Amniotic epithelial cell (primary cell): ENCODE measurements around the gene ATOSB.
A peak's percentile ranks its signal among the peaks of the same experiment; 100 is the strongest.

ENCODE experiments used
- DNase-seq: peaks from one replicate; pipeline ENCODE4 v3.0.0-alpha.2; 2010; ENCODE audit warnings: low read depth

The ATOSB gene

DNA sequence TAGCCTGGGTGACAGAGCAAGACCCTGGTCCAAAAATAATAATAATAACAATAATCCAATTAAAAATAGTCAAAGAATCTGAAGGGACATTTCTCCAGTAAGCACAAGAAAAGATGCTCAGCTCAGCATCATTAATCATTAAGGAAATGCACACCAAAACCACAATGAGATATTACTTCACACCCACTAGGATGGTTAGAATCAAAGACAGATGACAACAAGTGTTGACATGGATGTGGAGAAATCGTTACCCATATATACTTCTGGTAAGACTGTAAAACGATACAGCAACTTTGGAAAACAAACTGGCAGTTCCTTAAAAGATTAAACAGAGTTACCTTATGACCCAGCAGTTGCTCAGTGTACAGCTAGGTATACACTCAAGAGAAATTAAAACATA is 30.6 kb downstream of the ATOSB start:
- DNase-seq, result no peak

DNA sequence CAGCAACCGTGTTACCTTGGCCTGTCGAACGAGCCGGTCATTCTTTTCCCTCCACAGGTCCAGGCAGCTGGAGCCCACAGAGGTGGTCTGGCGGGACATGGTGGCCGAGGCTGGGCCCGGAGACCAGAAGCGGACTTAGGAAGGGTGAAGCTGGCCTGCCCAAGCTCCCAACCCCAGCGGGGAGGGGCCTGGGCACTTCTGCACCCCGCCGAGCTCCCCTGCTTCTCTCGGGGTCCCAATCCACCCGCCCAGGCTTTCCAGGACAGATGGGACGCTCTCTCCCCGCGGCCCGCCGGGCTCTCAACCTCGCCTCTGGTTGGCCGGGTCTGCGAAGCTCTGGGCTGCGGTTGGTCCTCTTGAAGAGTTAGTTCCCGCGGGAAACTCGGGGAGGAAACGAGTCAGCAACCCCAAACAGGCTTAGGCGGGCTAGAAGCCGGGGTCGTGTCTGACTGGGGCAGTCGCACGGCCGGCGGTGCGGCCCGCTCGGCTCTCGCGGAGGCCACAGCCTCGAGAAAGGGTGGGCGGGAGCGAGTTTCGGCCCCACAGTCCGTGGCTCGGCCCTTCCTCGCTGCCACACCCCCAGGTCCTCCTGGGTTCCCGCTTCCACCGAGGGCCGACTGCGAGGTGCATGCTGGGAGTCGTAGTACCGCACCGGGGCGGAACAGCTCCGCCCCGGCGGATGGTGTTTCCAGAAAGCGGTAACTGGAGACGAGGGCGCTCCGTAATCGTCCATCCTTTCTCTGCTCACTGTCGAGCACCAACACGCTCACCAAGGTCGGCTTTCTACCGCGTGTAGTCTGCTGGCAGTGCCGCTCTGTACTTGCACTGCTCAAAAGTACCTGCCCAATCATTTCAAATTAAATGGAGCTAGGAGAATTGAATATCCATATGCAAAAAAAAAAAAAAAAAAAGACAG is 36.0 kb downstream of the ATOSB start, which contains the start of gene FANCG:
FANCG (minus strand) TSS at position 517 of the 916 bp plus-strand sequence; CDS start at position 99, 418 bp downstream.
- peak; percentile 91 for DNase-seq

- no peak for DNase-seq
Measured at GRCh38 chr9:35079041-35079425, 36.6 kb downstream of the ATOSB start.

- no peak for DNase-seq
Measured at GRCh38 chr9:35078066-35078465, 37.6 kb downstream of the ATOSB start.

DNA sequence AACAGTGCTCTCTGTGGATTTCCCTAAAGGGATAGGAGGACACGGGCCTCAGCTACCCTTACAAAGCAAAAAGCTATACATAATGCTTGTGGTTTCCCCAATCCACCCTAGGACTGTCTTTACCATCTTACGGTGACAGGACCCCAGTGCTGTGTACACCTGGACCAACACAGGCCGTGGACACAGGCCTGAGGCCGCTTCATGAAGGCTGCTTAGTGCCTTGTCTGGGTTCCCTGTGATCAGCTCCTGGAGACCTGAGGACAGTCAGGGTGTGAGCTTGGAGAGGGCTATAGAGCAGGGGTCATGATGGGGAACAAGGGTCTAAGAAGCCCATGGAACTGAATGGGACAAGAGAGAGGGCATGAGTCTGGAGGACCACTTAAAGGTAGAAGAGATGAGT is 38.8 kb downstream of the ATOSB start:
- no peak for DNase-seq

- DNase-seq, result no peak
Measured at GRCh38 chr9:35075358-35075757, 40.3 kb downstream of the ATOSB start.

DNA sequence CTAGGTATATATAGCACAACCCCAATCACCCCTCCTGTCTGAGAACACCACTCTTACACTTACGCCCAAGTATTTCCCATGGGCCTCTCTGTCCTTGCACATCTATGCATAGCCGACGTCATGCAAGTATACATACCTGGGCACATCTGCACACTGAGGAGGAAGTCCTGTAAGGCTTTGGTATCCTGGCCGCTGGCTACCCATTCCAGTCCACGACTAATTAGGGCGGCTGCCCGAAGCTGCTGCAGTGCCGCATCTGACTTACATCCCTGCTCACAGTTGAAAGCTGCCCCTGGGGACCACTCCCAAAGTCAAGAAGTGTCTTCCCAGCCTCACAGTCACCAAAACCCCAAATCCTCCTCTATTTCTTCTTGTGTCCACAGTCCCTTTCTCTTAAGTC is 40.9 kb downstream of the ATOSB start:
- no peak for DNase-seq

- DNase-seq, result no peak
Measured at GRCh38 chr9:35074141-35074540, 41.5 kb downstream of the ATOSB start.

DNA sequence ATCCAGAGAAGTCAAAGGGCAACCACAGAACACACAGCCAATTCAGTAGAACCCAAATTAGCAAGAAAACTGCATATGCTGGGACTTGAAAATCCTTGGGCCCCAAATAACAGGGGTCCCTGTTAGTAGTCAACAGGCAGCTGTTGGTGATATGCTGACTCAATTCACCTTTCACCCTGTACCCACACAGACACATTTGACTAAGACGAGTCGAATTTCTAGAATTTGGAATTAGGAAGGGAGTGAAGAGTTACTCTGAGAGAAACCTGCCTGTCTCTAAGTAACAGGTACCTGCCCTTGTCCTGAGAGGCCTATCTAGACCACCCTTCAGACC is 42.4 kb downstream of the ATOSB start:
- no peak for DNase-seq

DNA sequence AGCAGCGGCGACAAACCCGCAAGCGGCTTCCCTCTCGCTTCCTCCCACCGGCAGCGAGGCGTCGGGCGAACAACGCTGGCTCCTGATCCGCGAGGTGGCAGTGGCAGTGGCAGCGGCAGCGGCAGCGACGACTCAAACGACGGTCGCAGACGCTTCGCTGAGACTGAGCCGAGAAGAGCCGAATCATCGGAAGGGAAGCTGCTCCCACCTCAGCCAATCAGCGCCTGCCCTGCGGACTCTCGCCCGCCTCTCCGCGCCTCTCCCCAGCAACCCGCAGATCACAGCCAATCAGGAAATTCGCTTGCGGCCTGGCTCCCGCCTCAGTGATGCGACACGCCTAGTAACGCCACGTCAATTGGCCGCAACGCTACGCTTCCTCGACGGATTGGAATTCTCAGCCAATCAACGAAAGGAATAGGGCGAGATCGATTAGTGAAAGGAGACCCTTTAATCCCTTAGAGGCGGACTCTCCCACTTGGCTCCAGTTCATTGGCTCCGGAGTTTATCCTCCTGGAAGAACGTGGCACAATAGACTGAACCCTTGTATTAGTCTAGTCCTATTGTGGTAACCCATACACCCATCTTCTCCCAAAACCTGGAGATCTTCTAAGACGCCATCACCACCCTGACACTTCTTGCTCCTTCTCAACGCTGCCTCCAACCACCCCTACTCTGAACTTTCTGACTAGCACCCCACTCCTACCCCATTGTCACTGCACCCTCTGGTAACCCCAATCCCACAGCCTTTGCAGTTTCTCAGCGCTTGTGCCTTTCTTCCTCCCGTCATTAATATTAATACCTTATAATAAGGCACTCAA is 43.0 kb downstream of the ATOSB start, which contains the start of gene VCP:
VCP (minus strand) TSS at position 165 of the 818 bp plus-strand sequence. CDS start 272 bp downstream, outside the sequence.
- peak; percentile 99 for DNase-seq

- DNase-seq, result peak; percentile 82
Measured at GRCh38 chr9:35071814-35072460, 43.7 kb downstream of the ATOSB start.

GRCh38 chr9:35070823-35071813 is 44.5 kb downstream of the ATOSB start:
- DNase-seq, result peak; percentile 29

- DNase-seq, result no peak
Measured at GRCh38 chr9:35069020-35069419, 46.6 kb downstream of the ATOSB start.

DNA sequence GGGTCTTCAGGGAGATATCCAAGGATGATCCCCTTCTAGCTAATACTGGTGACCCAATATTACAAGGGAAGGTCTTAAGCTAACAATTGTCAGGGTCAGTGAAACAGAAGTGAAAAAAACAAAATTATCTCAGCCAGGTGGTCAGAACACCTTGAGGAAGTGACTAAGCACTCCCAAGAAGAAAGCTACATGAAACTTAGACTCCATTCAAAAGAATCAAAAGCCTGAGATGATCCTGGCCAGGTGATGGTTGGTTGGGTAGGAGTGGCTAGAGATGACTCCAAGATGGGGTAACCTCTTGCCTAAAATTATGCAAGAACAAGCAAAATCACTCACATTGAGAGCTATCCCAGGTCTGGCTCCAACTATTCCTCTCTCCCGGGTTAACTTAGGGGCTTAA is 48.6 kb downstream of the ATOSB start:
- no peak for DNase-seq

DNA sequence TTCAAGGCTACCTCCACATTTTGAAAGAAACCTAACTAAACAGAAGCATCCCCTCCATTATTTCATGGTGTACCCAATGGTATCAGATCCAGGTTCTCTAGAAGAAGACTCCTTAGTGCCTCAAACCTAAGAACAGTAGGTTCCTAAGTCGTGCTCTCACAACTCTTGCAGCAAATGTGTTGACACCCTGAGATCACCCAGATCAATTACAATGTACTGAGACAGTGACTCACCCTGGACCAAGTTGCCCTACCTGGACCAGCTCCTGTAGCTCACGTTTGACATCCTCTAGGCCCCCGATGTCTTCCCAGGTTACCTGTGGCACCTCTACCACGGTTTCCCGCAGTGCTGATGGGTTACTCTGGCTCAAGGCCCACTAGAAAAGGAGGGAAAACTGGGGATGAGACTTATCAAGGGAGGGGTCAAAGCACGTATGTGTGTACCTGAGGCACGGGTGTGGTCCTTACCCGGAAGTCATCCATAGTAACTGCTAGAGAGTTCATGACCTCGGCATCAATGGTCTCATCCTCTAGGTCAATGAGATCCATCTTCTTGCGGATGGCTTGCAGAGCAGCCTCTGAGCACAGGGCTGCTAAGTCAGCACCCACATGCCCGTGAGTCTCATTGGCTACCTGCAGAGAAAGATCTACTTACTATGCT is 55.0 kb downstream of the ATOSB start:
- no peak for DNase-seq

GRCh38 chr9:35059438-35059837 is 56.2 kb downstream of the ATOSB start:
- no peak for DNase-seq

DNA sequence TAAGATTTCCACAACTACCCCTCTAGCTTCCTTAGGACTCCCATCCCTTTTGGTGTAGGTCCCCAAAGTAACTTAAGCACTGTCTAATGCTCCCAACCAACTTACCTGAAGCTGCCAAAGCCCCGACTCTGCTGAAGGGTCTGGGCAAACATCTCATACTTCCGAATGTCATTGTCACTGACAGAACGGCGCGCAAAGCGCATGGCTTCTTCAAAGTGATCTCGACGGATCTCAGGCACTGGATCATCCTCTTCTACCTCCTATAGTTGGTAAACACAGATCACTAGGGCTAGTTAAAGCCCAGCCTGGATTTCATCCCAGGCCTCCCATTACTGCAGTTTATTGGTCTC is 58.4 kb downstream of the ATOSB start:
- no peak for DNase-seq

DNA sequence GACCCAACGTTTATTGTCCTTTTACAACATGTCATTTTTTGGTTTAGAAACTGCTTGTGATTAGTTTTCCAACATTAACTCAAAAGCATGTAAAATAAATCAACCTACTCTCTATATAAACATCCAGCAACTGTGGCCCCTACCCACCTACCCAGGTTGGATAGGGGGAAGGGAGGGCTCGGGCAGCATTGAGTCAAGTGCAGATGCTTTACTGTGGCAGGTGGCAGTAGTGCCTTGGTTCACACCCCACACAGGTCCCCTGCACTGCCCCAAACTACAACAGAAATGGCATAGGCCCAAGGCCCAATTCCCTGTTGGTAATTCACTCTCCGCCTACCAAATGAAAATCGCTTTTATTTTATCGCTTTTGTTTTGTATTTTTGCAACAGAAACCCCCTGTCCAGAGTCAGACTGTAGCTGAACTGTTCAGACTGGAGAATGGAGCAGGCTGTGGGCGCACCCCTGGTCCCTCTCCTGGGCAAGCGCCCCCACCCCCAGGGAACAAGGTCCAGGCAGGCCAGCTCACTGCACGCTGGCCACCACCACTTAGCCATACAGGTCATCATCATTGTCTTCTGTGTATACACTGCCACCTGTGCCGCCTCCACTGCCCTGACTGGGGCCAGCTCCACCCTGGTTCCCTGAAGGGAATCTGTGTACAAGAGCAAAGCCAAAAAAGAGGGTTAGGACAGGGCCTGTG is 58.9 kb downstream of the ATOSB start:
- DNase-seq, result no peak

- no peak for DNase-seq
Measured at GRCh38 chr9:35054871-35055644, 60.6 kb downstream of the ATOSB start.
